ENCODE measurements around the gene BOLA3.

GRCh38 chr2:74152954-74153353, 5.2 kb upstream of the BOLA3 start:
- TF ChIP-seq CTCF (conservative IDR thresholded peaks at IDR 0.05) (no peak), ZFX (IDR thresholded peaks at IDR 0.05) (no peak)

Measured in C4-2B (cell line).